C4-2B (cell line): ENCODE results near the gene UNC79.

Experiments
- H3K27ac ChIP-seq: fragments of 450-650 bp; 2 replicates; pipeline ENCODE4 v1.5.1; 2017
- CTCF ChIP-seq: fragments of 450-650 bp; conservative IDR thresholded peaks from 2 replicates; pipeline ENCODE4 v1.5.1; 2017; ENCODE audit warnings: mild to moderate bottlenecking
- ZFX ChIP-seq: fragments of 450-650 bp; IDR thresholded peaks from 2 replicates; pipeline ENCODE4 v1.6.1; 2017

Gene UNC79

GRCh38 chr14:93736378-93737014 lies 305.8 kb downstream of the UNC79 start:
- TF ChIP-seq ZFX (no peak), CTCF (peak; percentile 85)
- no peak overlapping the region for H3K27ac ChIP-seq

- H3K27ac ChIP-seq = no peak overlapping the region
- TF ChIP-seq CTCF (no peak), ZFX (no peak)
Measured at GRCh38 chr14:93737634-93738033, 306.9 kb downstream of the UNC79 start.

DNA sequence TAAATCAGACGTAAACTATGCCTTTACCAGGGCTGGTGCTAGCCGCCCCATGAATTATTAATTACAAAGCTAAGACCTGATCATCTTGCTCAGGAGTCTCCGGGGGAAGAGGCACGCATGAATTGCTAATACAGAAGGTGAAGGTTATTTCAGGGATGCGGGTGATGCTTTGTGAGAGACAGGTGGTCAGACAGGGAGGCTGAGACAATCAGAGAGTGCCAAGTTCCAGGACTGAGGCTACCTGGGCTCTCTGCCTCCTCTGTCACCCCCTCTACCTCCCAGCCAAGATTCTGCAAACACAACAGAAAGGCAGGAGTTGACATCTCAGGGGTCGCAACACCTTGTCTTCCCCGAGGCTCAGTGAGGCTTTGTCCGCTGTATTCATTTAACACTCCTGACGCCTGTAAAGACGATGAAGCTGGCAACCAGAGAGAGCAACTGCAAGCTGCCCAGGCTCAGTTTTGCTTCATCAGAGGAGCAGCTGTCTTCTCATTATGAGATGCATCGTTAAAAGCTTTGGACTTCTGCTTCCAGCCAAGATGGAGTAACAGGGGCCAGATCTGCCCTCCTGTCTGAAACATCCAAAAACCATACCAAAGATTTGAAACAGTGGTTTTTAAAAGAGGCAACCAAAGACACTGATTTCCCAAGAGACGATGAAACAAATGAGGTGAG lies 311.0 kb downstream of the UNC79 start:
- H3K27ac ChIP-seq = no peak overlapping the region
- TF ChIP-seq ZFX (no peak), CTCF (no peak)

DNA sequence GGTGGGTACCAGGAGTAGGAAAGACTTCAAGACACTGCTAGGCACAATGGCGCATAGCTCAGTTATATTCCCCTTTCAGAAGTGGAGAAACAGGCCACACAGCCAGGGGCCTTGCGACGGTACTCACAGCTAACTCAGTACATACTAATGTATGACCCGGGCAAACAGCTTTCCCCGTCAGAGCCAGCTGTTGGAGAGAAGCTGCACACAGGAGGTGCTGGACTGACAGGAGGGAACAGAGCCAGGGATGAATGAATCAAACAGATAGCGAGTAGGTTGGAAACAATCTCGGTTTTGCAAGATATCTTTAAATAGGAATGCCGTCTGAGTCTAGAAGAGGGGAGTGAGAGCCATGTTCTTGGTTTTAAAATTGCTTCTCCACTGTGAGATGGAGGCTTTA lies 312.0 kb downstream of the UNC79 start:
- H3K27ac ChIP-seq = no peak overlapping the region
- TF ChIP-seq CTCF (no peak), ZFX (no peak)

GRCh38 chr14:93743270-93744060 lies 312.7 kb downstream of the UNC79 start:
- TF ChIP-seq ZFX = no peak
- TF ChIP-seq CTCF = no peak
- no peak overlapping the region for H3K27ac ChIP-seq

DNA sequence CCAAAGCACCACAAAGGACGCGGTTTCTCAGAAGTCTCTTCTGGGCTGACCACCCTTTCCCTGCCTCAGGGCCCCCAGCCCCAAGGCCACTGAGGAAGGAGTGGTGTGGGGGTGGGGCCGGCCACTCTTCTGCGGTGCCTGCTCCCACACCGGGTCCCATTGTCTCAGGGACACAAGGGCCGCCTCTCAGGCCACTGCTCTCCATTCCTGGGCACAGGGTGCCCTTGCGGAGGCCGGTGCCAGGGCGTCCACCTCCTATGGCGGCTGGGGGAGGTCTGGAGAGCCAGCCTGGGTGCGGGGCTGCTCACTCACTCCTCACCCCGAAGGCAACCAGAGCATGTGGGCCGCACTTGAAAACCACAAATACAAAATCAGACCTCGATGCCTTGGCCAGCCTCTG lies 313.4 kb downstream of the UNC79 start:
- TF ChIP-seq ZFX (no peak), CTCF (no peak)
- H3K27ac ChIP-seq = no peak overlapping the region

- H3K27ac ChIP-seq = no peak overlapping the region
- TF ChIP-seq ZFX = no peak
- no peak for TF ChIP-seq CTCF
Measured at GRCh38 chr14:93744876-93745275, 314.1 kb downstream of the UNC79 start.
